Neural cell (in vitro differentiated cells): ENCODE data around the gene ZNF831.

Source experiments
- CTCF ChIP-seq: fragments of 450-650 bp; IDR thresholded peaks from 2 replicates; pipeline ENCODE4 v1.5.1; 2014; ENCODE audit warnings: antibody characterized with exemption, mild to moderate bottlenecking, moderate library complexity; ENCODE audit not compliant: poor library complexity, severe bottlenecking
- EP300 ChIP-seq: fragments of 450-650 bp; conservative IDR thresholded peaks from 2 replicates; pipeline ENCODE4 v1.6.1; 2014; ENCODE audit warnings: antibody characterized with exemption, mild to moderate bottlenecking, moderate library complexity; ENCODE audit not compliant: poor library complexity, severe bottlenecking
- EZH2 ChIP-seq: fragments of 200-600, 300-800 bp; shearing (Covaris generic), sonication (generic); IDR thresholded peaks from 2 replicates; pipeline ENCODE4 v1.6.1; 2014; ENCODE audit warnings: antibody characterized with exemption, low read length, borderline replicate concordance, mild to moderate bottlenecking; ENCODE audit not compliant: insufficient read depth, poor library complexity, severe bottlenecking
- MXI1 ChIP-seq: fragments of 450-650 bp; conservative IDR thresholded peaks from 2 replicates; pipeline ENCODE4 v1.6.1; 2014; ENCODE audit warnings: antibody characterized with exemption, mild to moderate bottlenecking; ENCODE audit not compliant: poor library complexity, severe bottlenecking
- POLR2AphosphoS5 ChIP-seq: IDR thresholded peaks from 2 replicates; pipeline ENCODE4 v1.6.1; 2012
- RAD21 ChIP-seq: fragments of 450-650 bp; conservative IDR thresholded peaks from 2 replicates; pipeline ENCODE4 v1.6.1; 2014; ENCODE audit warnings: antibody characterized with exemption, mild to moderate bottlenecking, moderate library complexity
- REST ChIP-seq: IDR thresholded peaks from 2 replicates; pipeline ENCODE4 v1.6.1; 2012; ENCODE audit warnings: borderline replicate concordance
- SMC3 ChIP-seq: fragments of 450-650 bp; conservative IDR thresholded peaks from 2 replicates; pipeline ENCODE4 v1.6.1; 2014; ENCODE audit warnings: antibody characterized with exemption, mild to moderate bottlenecking, moderate library complexity; ENCODE audit not compliant: poor library complexity
- TAF1 ChIP-seq: IDR thresholded peaks from 2 replicates; pipeline ENCODE4 v1.6.1; 2012; ENCODE audit warnings: low read depth

- TF ChIP-seq CTCF = no peak
- no peak for TF ChIP-seq REST
- no peak for TF ChIP-seq EP300
- no peak for TF ChIP-seq EZH2
- no peak for TF ChIP-seq SMC3
- TF ChIP-seq POLR2AphosphoS5 = no peak
- no peak for TF ChIP-seq MXI1
- TF ChIP-seq RAD21 = no peak
- TF ChIP-seq TAF1 = no peak
Observed at GRCh38 chr20:59221707-59222252, 58.2 kb downstream of the ZNF831 start.
